SH-SY5Y (cell line): ENCODE results near the gene PAX5.

Experiments used
- GATA2 ChIP-seq: IDR thresholded peaks from 2 replicates; pipeline ENCODE4 v1.6.1; 2011; ENCODE audit warnings: mild to moderate bottlenecking, low read depth, low read length
- GATA3 ChIP-seq: IDR thresholded peaks from 2 replicates; pipeline ENCODE4 v1.6.1; 2011; ENCODE audit warnings: low read depth, mild to moderate bottlenecking, low read length, moderate library complexity

DNA sequence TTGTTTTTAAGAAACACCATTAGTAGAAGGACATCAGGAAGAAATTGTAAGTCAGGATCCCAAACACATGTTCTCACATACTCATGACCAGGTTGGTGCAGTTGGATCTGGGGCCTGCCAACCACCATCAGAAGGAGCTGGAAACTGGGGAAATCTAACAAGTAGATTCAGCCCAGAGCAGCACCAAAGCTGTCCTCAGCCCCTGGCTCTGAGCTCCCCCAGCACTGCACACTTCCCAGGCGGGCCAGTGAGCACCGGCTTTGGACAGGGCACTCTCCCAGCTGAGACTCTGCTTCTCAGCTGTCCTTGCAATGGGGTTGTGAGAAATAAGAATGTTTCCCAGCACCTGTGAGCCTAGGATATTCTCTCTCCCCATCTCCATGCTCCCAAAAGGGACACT is 162.5 kb downstream of the PAX5 start:
- TF ChIP-seq GATA3 (no peak), GATA2 (no peak)
